ENCODE data around the gene TMEM225B.
"Not testable (repeated sequence)": the region's sequence is repeated elsewhere in the genome, so short reads cannot be mapped to it uniquely, and the experiment has no call there.

The TMEM225B gene

DNA sequence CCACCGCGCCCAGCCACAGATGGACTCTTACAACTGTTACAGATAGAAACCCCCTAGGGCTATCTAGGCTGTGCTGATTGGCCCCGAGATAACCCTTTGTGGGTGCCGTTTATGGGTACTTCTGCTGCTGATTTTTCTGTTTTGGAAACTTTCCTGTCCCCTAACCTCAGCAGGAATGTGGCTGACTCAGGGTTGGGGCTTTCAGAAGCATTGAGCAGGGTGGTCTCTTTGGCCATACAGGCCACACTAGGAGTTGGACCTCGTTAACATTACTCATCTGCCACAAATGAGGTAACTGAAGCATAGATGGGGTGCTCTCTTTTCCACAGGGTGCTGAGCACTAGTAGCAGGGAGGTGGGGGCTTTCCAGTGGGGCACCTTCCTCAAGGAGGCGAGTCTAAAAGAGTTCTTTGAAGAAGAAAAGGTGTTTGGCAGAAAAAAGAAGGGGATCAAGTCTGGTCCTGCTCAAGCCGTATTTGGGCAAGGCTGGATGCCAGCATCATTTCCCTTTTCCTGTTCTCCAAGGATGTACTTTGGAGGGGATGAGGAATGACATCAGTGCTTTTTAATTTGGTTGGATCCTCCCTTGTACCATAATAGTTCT is 25.1 kb downstream of the TMEM225B start:
- Mint-ChIP-seq H3K4me1 (peaks cover 18 to 47% of the 10 kb centered on the region in 2 donors), H3K36me3 (peaks cover 57 to 77% of the 10 kb centered on the region in 2 donors), H3K27ac (peak overlapping the region; percentile 43), H3K9me3 (no peaks in the 10 kb centered on the region), H3K27me3 (no peaks in the 10 kb centered on the region), H3K4me3 (no peak overlapping the region)
- ATAC-seq (replicated peaks) (no peak), DNase-seq (no peak)

DNA sequence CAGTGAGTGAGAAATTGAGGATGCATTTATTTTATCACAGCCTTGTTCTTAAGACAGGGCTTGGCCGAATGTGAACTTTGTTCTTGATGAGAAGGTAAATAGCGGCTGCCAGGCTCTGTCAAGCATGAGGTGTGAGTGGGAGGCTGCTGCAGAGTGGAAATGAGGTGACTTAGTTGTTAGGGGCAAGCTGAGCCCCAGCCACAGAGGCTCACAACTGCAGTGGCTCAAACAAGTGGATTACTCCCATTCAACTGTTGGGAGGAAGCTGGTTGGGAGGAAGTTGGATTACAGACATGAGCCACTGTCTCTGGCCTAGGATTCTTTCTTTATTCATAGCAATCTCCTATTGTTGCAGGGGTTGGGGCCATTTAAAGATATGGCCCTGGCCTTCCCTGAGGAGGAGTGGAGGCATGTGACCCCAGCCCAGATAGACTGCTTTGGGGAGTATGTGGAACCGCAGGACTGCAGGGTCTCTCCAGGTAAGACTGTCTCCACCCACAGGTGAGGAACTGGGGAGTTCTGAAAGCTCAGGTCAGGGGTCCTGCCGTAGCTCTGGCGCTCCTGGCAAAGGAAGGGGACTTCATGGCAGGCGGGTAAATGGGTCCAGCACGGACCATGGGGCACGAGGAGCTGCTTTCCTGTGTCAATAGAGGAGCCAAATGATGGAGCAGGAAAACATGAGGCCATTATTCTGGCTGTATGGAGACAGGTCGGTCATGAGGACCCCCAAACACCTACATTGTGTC is 25.8 kb downstream of the TMEM225B start:
- peaks cover 58 to 80% of the 10 kb centered on the region in 2 donors for H3K36me3 Mint-ChIP-seq
- ATAC-seq (replicated peaks) (no peak), DNase-seq (no peak)
- H3K9me3 Mint-ChIP-seq, result no peaks in the 10 kb centered on the region
- no peak overlapping the region for H3K4me3 Mint-ChIP-seq
- H3K27ac Mint-ChIP-seq, result no peak overlapping the region
- peaks cover 18 to 40% of the 10 kb centered on the region in 2 donors for H3K4me1 Mint-ChIP-seq
- H3K27me3 Mint-ChIP-seq, result no peaks in the 10 kb centered on the region

DNA sequence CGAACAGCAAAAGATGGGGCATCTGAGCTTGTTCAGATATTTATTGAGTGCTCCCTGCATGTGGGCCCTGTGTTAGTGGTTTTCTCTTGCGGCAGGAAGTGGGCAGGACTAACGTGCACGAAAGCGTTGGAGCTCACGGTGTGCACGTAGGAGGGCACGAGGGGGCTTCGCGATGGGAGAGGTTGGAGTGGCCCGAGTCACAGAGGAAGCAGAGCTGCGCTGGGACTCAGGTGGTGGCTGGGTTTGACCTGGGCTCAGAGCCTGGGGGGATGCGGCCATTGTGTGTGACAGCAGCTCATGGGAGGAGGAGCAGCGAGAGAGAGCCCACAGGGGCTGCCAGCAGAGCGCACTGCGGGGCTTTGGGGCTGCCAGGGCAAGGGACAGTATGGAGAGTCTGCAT is 26.4 kb downstream of the TMEM225B start:
- Mint-ChIP-seq H3K4me3 (no peak overlapping the region), H3K27ac (peak overlapping the region; percentile 14), H3K27me3 (no peaks in the 10 kb centered on the region), H3K9me3 (no peaks in the 10 kb centered on the region), H3K4me1 (peaks cover 13 to 36% of the 10 kb centered on the region in 2 donors), H3K36me3 (peaks cover 52 to 80% of the 10 kb centered on the region in 2 donors)
- ATAC-seq (replicated peaks), result no peak
- no peak for DNase-seq

DNA sequence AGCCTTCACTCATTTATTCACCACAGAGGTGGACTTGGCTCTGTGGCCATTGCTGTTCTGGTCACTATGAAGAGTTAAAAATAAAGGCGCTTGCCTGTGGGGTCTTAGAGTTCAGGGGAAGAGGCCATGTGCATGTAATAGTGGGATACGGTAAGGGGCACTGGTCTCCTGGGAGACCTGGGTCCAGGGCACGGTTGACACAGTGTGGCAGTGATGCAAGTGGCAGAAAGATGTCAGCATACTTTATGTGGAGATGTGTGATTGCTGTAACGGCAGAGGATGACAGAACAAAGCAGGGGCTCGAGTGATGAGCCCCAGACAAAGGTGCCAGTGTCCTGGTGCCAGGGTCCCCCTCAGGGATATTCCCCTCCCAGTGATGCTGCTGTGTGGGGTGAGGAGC is 27.3 kb downstream of the TMEM225B start:
- Mint-ChIP-seq H3K4me3 (no peak overlapping the region), H3K9me3 (no peaks in the 10 kb centered on the region), H3K36me3 (peaks cover 48 to 82% of the 10 kb centered on the region in 2 donors), H3K27ac (no peak overlapping the region), H3K27me3 (no peaks in the 10 kb centered on the region), H3K4me1 (peaks cover 13 to 36% of the 10 kb centered on the region in 2 donors)
- DNase-seq, result no peak
- ATAC-seq (replicated peaks), result no peak

DNA sequence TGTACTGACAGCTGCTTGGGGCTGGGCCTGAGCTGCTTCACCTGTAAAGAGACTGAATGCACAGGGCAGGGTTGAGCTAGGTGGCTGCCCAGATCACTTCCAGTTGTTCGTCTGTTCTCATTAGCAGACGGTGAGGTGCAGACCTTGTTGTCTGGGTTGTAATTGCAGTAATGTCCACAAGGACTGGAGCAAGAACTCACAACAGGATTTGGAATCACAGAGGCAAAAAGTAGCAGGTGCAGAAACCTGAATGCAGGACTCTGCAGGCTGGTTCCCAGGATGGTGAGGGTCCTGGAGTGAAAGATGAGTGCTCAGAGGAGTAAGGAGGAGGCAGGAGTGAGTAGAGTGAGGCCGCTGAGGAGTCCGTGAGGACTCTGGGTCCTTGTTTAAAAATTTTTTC is 27.9 kb downstream of the TMEM225B start:
- Mint-ChIP-seq H3K27me3 (no peaks in the 10 kb centered on the region), H3K4me1 (peaks cover 13 to 31% of the 10 kb centered on the region in 2 donors), H3K36me3 (peaks cover 45 to 81% of the 10 kb centered on the region in 2 donors), H3K27ac (peak overlapping the region; percentile 42), H3K9me3 (no peaks in the 10 kb centered on the region), H3K4me3 (no peak overlapping the region)
- ATAC-seq (replicated peaks) (no peak), DNase-seq (no peak)

DNA sequence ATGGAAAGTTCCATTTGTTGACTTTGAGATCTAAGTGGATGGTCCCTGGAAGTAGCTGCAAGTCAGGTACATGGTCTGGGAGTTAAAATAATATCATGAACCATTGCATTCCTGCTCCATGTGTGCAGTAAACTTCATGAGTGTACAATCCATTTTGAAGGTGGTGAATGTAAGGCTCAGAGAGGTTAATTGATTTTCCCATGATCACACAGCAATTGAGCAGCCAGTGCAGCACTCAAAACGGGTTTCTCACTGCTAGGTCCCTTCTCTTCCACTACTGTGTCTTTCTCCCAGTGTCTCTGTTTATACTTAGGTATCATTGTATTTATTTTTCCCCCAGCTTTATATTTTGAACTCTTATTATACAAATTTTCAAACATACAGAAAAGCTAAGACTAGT is 28.6 kb downstream of the TMEM225B start:
- Mint-ChIP-seq H3K36me3 (peaks cover 44 to 77% of the 10 kb centered on the region in 2 donors), H3K27ac (no peak overlapping the region), H3K4me1 (peaks cover 14 to 29% of the 10 kb centered on the region in 2 donors), H3K4me3 (no peak overlapping the region), H3K27me3 (no peaks in the 10 kb centered on the region), H3K9me3 (no peaks in the 10 kb centered on the region)
- no peak for ATAC-seq (replicated peaks)
- no peak for DNase-seq

DNA sequence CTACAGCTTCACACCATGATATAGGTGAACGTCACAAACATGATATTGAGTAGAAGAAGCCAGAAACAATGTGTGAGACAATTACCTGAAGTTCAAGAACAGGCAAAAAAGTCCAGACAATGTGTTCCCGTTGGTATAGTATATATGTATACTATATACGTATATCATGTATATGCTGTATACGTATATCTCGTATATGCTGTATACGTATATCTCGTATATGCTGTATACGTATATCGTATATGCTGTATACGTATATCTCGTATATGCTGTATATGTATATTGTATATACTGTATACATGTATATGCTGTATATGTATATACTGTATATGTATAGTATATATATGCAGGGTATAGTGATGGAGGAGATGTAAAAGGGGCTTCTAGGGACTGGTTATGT is 29.4 kb downstream of the TMEM225B start:
- Mint-ChIP-seq H3K36me3 (peaks cover 45 to 75% of the 10 kb centered on the region in 2 donors), H3K4me1 (peaks cover 15 to 32% of the 10 kb centered on the region in 2 donors), H3K9me3 (no peaks in the 10 kb centered on the region), H3K4me3 (no peak overlapping the region), H3K27me3 (no peaks in the 10 kb centered on the region), H3K27ac (no peak overlapping the region)
- ATAC-seq (replicated peaks) (no peak), DNase-seq (no peak)

DNA sequence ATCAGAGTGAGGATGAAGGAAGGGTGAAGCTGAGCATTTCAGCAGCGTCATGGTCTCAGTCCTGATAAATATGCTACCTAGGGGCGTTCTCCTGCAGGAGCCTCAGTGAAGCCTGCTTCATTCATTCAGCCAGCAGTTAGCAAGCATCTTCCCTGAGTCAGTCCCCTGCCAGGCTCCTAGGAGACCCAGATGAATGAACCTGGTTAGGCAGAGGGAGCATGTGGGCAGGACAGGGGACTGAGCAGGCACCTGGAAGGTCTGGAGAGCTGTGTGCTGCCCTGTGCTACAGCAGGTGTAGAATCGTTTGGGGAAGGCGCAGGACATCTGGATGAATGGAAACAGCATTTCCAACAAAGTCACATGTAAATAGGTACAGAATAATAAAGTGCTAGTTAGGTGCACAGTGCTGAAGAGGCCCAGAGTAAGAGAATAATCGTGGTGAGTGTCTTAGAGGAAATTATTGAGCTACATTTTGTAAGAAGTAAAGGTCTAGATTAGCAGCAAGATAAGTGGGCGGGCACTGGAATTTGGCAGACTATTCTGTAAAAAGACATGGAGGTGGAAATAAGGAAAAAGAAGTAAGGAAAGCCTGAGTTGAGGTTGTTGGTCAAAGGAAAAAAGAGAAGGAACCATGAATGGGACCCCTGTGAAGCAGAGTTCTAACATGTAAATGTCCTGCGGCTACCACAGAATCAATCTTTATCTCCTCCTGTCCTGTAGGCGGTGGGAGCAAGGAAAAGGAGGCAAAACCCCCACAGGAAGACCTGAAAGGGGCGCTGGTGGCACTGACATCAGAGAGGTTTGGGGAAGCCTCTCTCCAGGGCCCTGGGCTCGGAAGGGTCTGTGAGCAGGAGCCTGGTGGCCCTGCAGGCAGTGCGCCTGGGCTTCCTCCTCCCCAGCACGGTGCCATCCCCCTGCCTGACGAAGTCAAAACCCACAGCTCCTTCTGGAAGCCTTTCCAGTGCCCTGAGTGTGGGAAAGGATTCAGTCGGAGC is 30.7 kb downstream of the TMEM225B start:
- ATAC-seq (replicated peaks) (no peak), DNase-seq (no peak)
- H3K36me3 Mint-ChIP-seq, result peaks cover 36 to 63% of the 10 kb centered on the region in 2 donors
- H3K4me3 Mint-ChIP-seq, result no peak overlapping the region
- no peak overlapping the region for H3K27ac Mint-ChIP-seq
- peaks cover 12 to 24% of the 10 kb centered on the region in 2 donors for H3K4me1 Mint-ChIP-seq
- H3K9me3 Mint-ChIP-seq, result no peaks in the 10 kb centered on the region
- no peaks in the 10 kb centered on the region for H3K27me3 Mint-ChIP-seq

DNA sequence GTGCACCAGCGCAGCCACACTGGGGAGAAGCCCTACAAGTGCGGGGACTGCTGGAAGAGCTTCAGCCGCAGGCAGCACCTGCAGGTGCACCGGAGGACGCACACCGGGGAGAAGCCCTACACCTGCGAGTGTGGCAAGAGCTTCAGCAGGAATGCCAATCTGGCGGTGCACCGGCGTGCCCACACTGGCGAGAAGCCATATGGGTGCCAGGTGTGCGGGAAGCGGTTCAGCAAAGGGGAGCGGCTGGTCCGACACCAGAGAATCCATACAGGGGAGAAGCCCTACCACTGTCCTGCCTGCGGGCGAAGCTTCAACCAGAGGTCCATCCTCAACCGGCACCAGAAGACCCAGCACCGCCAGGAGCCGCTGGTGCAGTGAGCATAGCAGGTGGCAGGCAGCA is 31.6 kb downstream of the TMEM225B start:
- H3K27ac Mint-ChIP-seq, result no peak overlapping the region
- DNase-seq, result no peak
- H3K4me3 Mint-ChIP-seq, result no peak overlapping the region
- no peaks in the 10 kb centered on the region for H3K9me3 Mint-ChIP-seq
- ATAC-seq (replicated peaks), result no peak
- H3K36me3 Mint-ChIP-seq, result peaks cover 28 to 54% of the 10 kb centered on the region in 2 donors
- H3K4me1 Mint-ChIP-seq, result peaks cover 9 to 15% of the 10 kb centered on the region in 2 donors
- H3K27me3 Mint-ChIP-seq, result no peaks in the 10 kb centered on the region

DNA sequence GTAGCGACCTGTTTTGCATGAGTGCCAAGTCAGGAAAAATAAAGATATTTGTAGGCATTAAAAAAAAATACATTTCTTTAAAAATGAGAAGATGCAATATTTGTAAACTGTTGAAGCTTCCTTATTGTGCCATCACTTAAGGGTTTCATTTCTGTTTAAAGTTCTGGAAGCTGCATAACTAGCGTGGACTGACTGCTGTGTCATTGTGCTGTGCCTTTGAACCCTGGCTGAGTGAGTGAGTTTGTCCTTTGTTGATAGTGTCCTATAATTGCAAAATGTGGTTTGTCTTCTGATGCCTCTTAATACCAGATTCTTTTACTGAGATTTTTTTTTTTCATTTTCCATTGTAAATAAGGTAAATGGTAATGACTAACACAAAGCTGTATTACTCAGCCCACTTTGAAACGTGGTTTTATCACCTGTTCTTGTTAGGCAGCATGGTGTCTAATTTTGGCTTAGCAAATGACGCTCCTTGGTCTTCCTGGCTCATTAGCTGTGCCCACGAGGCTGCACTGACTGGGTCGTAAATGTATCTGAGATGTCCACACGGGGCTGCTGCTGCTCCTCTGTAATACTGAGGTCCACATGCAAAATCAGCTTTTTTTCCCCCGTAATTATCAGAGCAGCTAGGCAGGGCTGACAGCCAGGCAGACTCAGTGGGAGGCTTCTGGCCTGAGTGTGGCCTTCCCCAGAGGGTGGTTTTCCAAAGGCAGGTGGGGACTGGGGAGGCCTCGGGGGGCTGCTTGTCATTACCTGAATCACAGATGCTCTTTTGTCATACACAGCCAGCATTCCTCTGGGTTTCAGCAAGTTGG is 33.4 kb downstream of the TMEM225B start:
- peak in 1 of 2 donors; percentile 10 for ATAC-seq (replicated peaks)
- no peak overlapping the region for H3K4me3 Mint-ChIP-seq
- H3K36me3 Mint-ChIP-seq, result peaks cover 14 to 41% of the 10 kb centered on the region in 2 donors
- H3K4me1 Mint-ChIP-seq, result peaks cover 2 to 5% of the 10 kb centered on the region in 2 donors
- no peaks in the 10 kb centered on the region for H3K9me3 Mint-ChIP-seq
- peak overlapping the region; percentile 63 for H3K27ac Mint-ChIP-seq
- DNase-seq, result no peak
- no peaks in the 10 kb centered on the region for H3K27me3 Mint-ChIP-seq

DNA sequence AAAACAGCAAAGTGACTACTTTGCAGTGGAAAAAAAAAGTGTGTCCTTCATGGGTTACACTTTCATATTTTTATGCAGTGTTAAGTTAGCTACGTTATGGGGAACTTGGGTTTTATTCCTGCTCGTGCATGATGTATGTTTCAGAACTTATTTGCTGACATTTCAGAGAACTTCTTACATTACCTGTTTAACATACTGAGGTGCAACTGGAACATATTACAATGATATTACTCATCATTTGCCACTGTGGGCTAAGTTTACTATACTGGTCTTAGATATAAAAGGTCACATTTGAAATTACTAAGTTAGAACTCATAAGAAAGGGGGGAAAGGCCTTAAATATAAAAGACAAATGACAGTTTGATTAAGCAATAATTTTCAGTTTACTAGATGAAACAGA is 39.3 kb downstream of the TMEM225B start:
- not testable (repeated sequence) for H3K9me3 Mint-ChIP-seq, DNase-seq, H3K27me3 Mint-ChIP-seq
- H3K36me3 Mint-ChIP-seq, result peaks cover 20 to 42% of the 10 kb centered on the region in 2 donors
- ATAC-seq (replicated peaks), result peak; percentile 60 to 89
- H3K4me1 Mint-ChIP-seq, result peaks cover 3 to 14% of the 10 kb centered on the region in 2 donors
- peak overlapping the region in 1 of 2 donors; percentile 2 for H3K4me3 Mint-ChIP-seq
- H3K27ac Mint-ChIP-seq, result peak overlapping the region; percentile 39

DNA sequence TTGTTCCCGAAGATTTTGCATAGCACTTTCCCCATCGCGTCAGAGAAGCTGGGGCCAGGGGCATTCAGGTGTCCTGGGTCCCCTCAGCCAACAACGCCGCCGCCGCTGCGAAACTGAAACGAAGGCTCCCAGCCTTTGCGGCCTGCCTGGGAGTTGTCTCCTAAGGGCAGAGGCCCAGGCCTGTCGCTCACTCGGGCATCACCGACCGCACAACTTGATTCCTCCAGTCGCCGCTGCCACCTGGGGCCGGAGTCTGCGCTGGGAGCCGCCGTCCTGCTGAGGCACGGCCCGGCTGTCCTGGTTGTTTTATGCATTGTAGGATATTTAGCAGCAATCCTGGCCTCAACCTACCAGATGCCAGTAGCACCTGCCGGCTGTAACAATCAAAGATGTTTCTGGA is 40.7 kb downstream of the TMEM225B start:
- Mint-ChIP-seq H3K9me3 (no peaks in the 10 kb centered on the region), H3K36me3 (peaks cover 30 to 52% of the 10 kb centered on the region in 2 donors), H3K4me1 (peaks cover 3 to 14% of the 10 kb centered on the region in 2 donors), H3K27me3 (no peaks in the 10 kb centered on the region), H3K4me3 (no peak overlapping the region), H3K27ac (peak overlapping the region; percentile 9)
- DNase-seq (no peak), ATAC-seq (replicated peaks) (no peak)

DNA sequence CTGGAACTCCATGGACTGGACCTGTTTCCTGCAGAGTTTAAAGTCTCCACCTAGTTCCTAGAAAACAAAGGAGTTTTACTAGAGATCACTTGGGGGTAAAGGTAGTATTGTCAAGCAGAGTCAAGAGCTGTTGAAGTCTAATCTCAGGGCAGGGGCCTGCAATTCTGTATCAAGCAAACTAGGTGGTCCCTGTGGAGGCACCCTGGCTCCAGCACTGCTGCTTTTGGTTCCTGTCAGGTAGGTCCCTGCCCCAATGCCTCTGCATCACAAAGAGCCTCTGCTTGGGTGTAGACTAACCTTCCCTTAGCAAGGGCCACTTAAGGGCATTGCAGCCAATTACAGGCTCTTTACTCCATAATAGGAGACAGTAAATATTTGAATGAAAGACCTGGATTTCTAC is 41.2 kb downstream of the TMEM225B start:
- peaks cover 3 to 14% of the 10 kb centered on the region in 2 donors for H3K4me1 Mint-ChIP-seq
- H3K4me3 Mint-ChIP-seq, result no peak overlapping the region
- H3K27me3 Mint-ChIP-seq, result no peaks in the 10 kb centered on the region
- H3K36me3 Mint-ChIP-seq, result peaks cover 35 to 57% of the 10 kb centered on the region in 2 donors
- no peaks in the 10 kb centered on the region for H3K9me3 Mint-ChIP-seq
- ATAC-seq (replicated peaks) (no peak), DNase-seq (no peak)
- H3K27ac Mint-ChIP-seq, result no peak overlapping the region
